ENCODE data around the gene CBX7.

- no peak for TF ChIP-seq POLR2A (IDR thresholded peaks at IDR 0.05)
- no peak for TF ChIP-seq EP300 (IDR thresholded peaks at IDR 0.05)
Measured at GRCh38 chr22:39148026-39148726, 4.3 kb downstream of the CBX7 start.

Data from suprapubic skin (tissue), 2 donors.